Activated naive CD8-positive, alpha-beta T cell treated with anti-CD3 and anti-CD28 coated beads for 36 hours (primary cell): ENCODE data around the gene OR4K15. TPM values are rescaled to one million over a fixed set of nuclear protein-coding genes. Genes with fewer than 3 reads are reported as not detected.

Experiments
- total RNA-seq, 2 experiments: library from RNA; stranded (reverse); gene quantifications; one replicate each; pipeline ENCODE4 v1.2.3, GENCODE V29; 2021

Gene OR4K15
- total RNA-seq, 2 experiments from 2014 or later: not detected

Other genes starting within 250 kb of the OR4K15 start
- gene OR4Q3, start 232.0 kb upstream of the OR4K15 start, total RNA-seq: not detected
- gene OR4M1, start 202.1 kb upstream of the OR4K15 start, total RNA-seq: not detected
- not detected for gene OR4N2, start 171.8 kb upstream of the OR4K15 start, total RNA-seq
- gene OR4K2, start 100.4 kb upstream of the OR4K15 start, total RNA-seq: not detected
- not detected for gene OR4K5, start 55.0 kb upstream of the OR4K15 start, total RNA-seq
- not detected for gene OR4K1, start 44.7 kb upstream of the OR4K15 start, total RNA-seq
- gene OR4Q2, start 26.6 kb downstream of the OR4K15 start, total RNA-seq: not detected
- gene OR4K14, start 43.7 kb downstream of the OR4K15 start, total RNA-seq: not detected
- not detected for gene OR4K13, start 60.4 kb downstream of the OR4K15 start, total RNA-seq
- gene OR4L1, start 84.5 kb downstream of the OR4K15 start, total RNA-seq: not detected
- gene OR4K17, start 135.1 kb downstream of the OR4K15 start, total RNA-seq: not detected
- not detected for gene OR4N5, start 163.2 kb downstream of the OR4K15 start, total RNA-seq
- not detected for gene OR11G2, start 215.3 kb downstream of the OR4K15 start, total RNA-seq
- not detected for gene OR11H6, start 248.1 kb downstream of the OR4K15 start, total RNA-seq